K562 (cell line): Measurements from ENCODE around the gene CIB1. TPM values are rescaled to one million over a fixed set of nuclear protein-coding genes. Genes with fewer than 3 reads are reported as not detected.

Experiments used
- BCLAF1 ChIP-seq, 2 experiments: fragments of 450-650 bp in 1 of 2; IDR thresholded peaks; 2 replicates each; pipeline ENCODE4 v1.6.1; 2011 to 2017; ENCODE audit warnings: low read depth in 2 of 2, antibody characterized with exemption in 1 of 2, borderline replicate concordance in 1 of 2, low read length in 1 of 2, mild to moderate bottlenecking in 1 of 2, mixed read lengths in 1 of 2; ENCODE audit not compliant: control insufficient read depth in 1 of 2
- CREB1 ChIP-seq, 2 experiments: sonication (generic) in 1 of 2; formaldehyde crosslinking in 1 of 2; IDR thresholded peaks; 2 replicates each; pipeline versions ENCODE4 v1.6.1 to v1.8.0; 2012 to 2022; ENCODE audit warnings: inconsistent platforms in 1 of 2, mild to moderate bottlenecking in 1 of 2, missing genetic modification reagents in 1 of 2, moderate library complexity in 1 of 2
- CREB3L1 ChIP-seq: fragments of 450-650 bp; IDR thresholded peaks from 2 replicates; pipeline ENCODE4 v1.6.1; 2014; ENCODE audit warnings: low read depth, mild to moderate bottlenecking, moderate library complexity, borderline replicate concordance
- HCFC1 ChIP-seq: IDR thresholded peaks from 2 replicates; pipeline ENCODE4 v1.6.1; 2012; ENCODE audit warnings: low read depth, low read length, improper control_type of control experiment
- HDAC6 ChIP-seq: IDR thresholded peaks from 2 replicates; pipeline ENCODE4 v1.6.1; 2012; ENCODE audit warnings: low read depth, mild to moderate bottlenecking, control low read depth, inconsistent platforms, low read length, moderate library complexity
- HNRNPL ChIP-seq: fragments of 200-400 bp; formaldehyde crosslinking; IDR thresholded peaks from 2 replicates; pipeline ENCODE4 v1.6.1; 2017; ENCODE audit warnings: low read depth, mild to moderate bottlenecking, low read length
- KDM4B ChIP-seq, 2 experiments: fragments of 450-650 bp in 1 of 2; sonication (generic) in 1 of 2; IDR thresholded peaks; 2 replicates each; pipeline ENCODE4 v1.6.1; 2016 to 2017; ENCODE audit warnings: borderline replicate concordance in 2 of 2, antibody characterized with exemption in 1 of 2, low read depth in 1 of 2, mild to moderate bottlenecking in 1 of 2
- MAZ ChIP-seq, 2 experiments: fragments of 450-650 bp in 1 of 2; sonication (generic) in 1 of 2; formaldehyde crosslinking; IDR thresholded peaks in 1 of 2; conservative IDR thresholded peaks in 1 of 2; 2 replicates each; pipeline versions ENCODE4 v1.4.0 to v1.5.0; 2020; ENCODE audit warnings: mild to moderate bottlenecking in 1 of 2, missing genetic modification reagents in 1 of 2
- MCM7 ChIP-seq, 2 experiments: fragments of 450-650 bp; IDR thresholded peaks; 2 replicates each; pipeline ENCODE4 v1.6.1; 2016 to 2018
- MTF1 ChIP-seq: fragments of 250-450 bp; sonication (Bioruptor Pico); IDR thresholded peaks from 2 replicates; pipeline ENCODE4 v1.9.0; 2021; ENCODE audit warnings: moderate library complexity, mild to moderate bottlenecking, inconsistent platforms, borderline replicate concordance
- NR3C1 ChIP-seq: sonication (generic); formaldehyde crosslinking; IDR thresholded peaks from 2 replicates; pipeline ENCODE4 v1.8.1; 2022; ENCODE audit warnings: missing genetic modification reagents
- PCBP1 ChIP-seq: fragments of 200-400 bp; formaldehyde crosslinking; IDR thresholded peaks from 2 replicates; pipeline ENCODE4 v1.6.1; 2018; ENCODE audit warnings: mild to moderate bottlenecking, low read depth, low read length; ENCODE audit not compliant: poor library complexity, severe bottlenecking
- POLR2G ChIP-seq: fragments of 200-400 bp; formaldehyde crosslinking; IDR thresholded peaks from 2 replicates; pipeline ENCODE4 v1.6.1; 2017; ENCODE audit warnings: low read depth, mild to moderate bottlenecking, antibody characterized with exemption, low read length, moderate library complexity
- RBFOX2 ChIP-seq: fragments of 200-400 bp; formaldehyde crosslinking; IDR thresholded peaks from 2 replicates; pipeline ENCODE4 v1.6.1; 2017; ENCODE audit warnings: low read depth, mild to moderate bottlenecking, low read length, moderate library complexity
- SIN3B ChIP-seq: fragments of 450-650 bp; IDR thresholded peaks from 2 replicates; pipeline ENCODE4 v1.6.1; 2017; ENCODE audit warnings: low read depth, mild to moderate bottlenecking, moderate library complexity
- SNRNP70 ChIP-seq: fragments of 200-400 bp; formaldehyde crosslinking; optimal IDR thresholded peaks from 2 replicates; pipeline ENCODE3; 2017; ENCODE audit warnings: low read depth, low read length
- SRF ChIP-seq, 2 experiments: fragments of 250-450, 450-650 bp in 1 of 2; sonication (Bioruptor Pico) in 1 of 2; sonication (generic) in 1 of 2; formaldehyde crosslinking; IDR thresholded peaks; 2 replicates each; pipeline versions ENCODE4 v1.5.0 to v1.5.1; 2020 to 2022; ENCODE audit warnings: mild to moderate bottlenecking in 1 of 2, missing genetic modification reagents in 1 of 2
- TFAP4 ChIP-seq: sonication (generic); formaldehyde crosslinking; IDR thresholded peaks from 2 replicates; pipeline ENCODE4 v1.8.0; 2022; ENCODE audit warnings: missing genetic modification reagents, mild to moderate bottlenecking, moderate library complexity, borderline replicate concordance
- ZBTB1 ChIP-seq: sonication (generic); formaldehyde crosslinking; IDR thresholded peaks from 2 replicates; pipeline ENCODE4 v1.8.1; 2023; ENCODE audit warnings: missing genetic modification reagents, low read depth, mild to moderate bottlenecking, borderline replicate concordance
- polyA plus RNA-seq, 8 experiments: library from polyadenylated mRNA; depleted of rRNA in 4 of 8; stranded (reverse) in 5 of 8; unstranded in 3 of 8; fragments of >200 nt; fragmentation: Nextera tagmentation in 2 of 8; fragmentation: Illumina TruSeq in 1 of 8; extraction: Ambion mirVana in 2 of 8; extraction: Trizol in 1 of 8; gene quantifications; 2 replicates each; pipeline versions ENCODE4 v1.2.1 to v1.2.3, GENCODE V29; 2011 to 2014; ENCODE audit warnings: inconsistent platforms in 1 of 8, missing spikeins in 1 of 8
- total RNA-seq, 7 experiments: library from RNA; depleted of rRNA in 6 of 7; stranded (reverse); fragments of >200 nt in 6 of 7; fragmentation: Illumina TruSeq in 2 of 7; extraction: Trizol in 2 of 7; gene quantifications; 2 replicates each; pipeline versions ENCODE4 v1.2.1 to v1.2.3, GENCODE V29; 2011 to 2021; ENCODE audit warnings: low replicate concordance in 1 of 7
- TF ChIP-seq, protein P1 (sequence below): sonication (generic); formaldehyde crosslinking; IDR thresholded peaks from 2 replicates; pipeline ENCODE4 v1.8.0; 2022; ENCODE audit warnings: mild to moderate bottlenecking, missing genetic modification reagents

Gene CIB1
- total and polyA plus RNA-seq, 9 of the 15 experiments (the other 6 are each of a cell fraction or from before 2014, with no cell fraction given): 14.9 to 136 (median 64.5) TPM

- peak; percentile 70 for TF ChIP-seq TFAP4
- no peak for TF ChIP-seq HDAC6
- peak; percentile 41 for TF ChIP-seq PCBP1
- TF ChIP-seq HNRNPL: peak; percentile 64; the same call in 1 of the 2 replicates
- TF ChIP-seq MCM7 (IDR thresholded peaks at IDR 0.05): no peak
- TF ChIP-seq, protein P1, sequence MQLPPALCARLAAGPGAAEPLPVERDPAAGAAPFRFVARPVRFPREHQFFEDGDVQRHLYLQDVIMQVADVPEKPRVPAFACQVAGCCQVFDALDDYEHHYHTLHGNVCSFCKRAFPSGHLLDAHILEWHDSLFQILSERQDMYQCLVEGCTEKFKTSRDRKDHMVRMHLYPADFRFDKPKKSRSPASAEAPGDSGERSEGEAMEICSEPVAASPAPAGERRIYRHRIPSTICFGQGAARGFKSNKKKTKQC: 0 out of 2 replicates have a peak, but pooled peaks have one; percentile 25
- TF ChIP-seq HCFC1: 0 out of 2 replicates have a peak, but pooled peaks have one; percentile 32
- peak; percentile 84 to 93; a peak in 3 of 4 replicates for TF ChIP-seq MAZ (CRISPR knock-in tag; conservative IDR thresholded peaks at IDR 0.05 in 1 of 2, IDR thresholded peaks at IDR 0.05 in 1 of 2)
- no peak for TF ChIP-seq MTF1 (CRISPR knock-in tag)
- TF ChIP-seq SIN3B: peak; percentile 53; the same call in 1 of the 2 replicates
- TF ChIP-seq CREB1 (IDR thresholded peaks at IDR 0.05): peak; percentile 79
- peak; percentile 78 for TF ChIP-seq CREB1 (CRISPR knock-in tag; IDR thresholded peaks at IDR 0.05)
- no peak for TF ChIP-seq SNRNP70
- TF ChIP-seq ZBTB1 (CRISPR knock-in tag): no peak
- TF ChIP-seq KDM4B (IDR thresholded peaks at IDR 0.05; ENCODE audit: borderline replicate concordance in 2 of 2, low read depth in 1 of 2): peak in 1 of 2 experiments; percentile 78; a peak in 1 of 4 replicates
- no peak for TF ChIP-seq SRF (CRISPR knock-in tag; IDR thresholded peaks at IDR 0.05)
- TF ChIP-seq RBFOX2: peak; percentile 91
- TF ChIP-seq BCLAF1 (IDR thresholded peaks at IDR 0.05; ENCODE audit: borderline replicate concordance in 1 of 2, control insufficient read depth in 1 of 2, low read depth in 2 of 2, low read length in 1 of 2): no peak
- TF ChIP-seq POLR2G: peak; percentile 88
- TF ChIP-seq CREB3L1: peak; percentile 35
- TF ChIP-seq NR3C1 (CRISPR knock-in tag): 0 out of 2 replicates have a peak, but pooled peaks have one; percentile 11
These were observed at the start of gene CIB1 (continued) for GRCh38 chr15:90233387-90234095.
